Hepatocyte (in vitro differentiated cells): ENCODE measurements around the gene KIRREL3. TPM values are rescaled to one million over a fixed set of nuclear protein-coding genes. Genes with fewer than 3 reads are reported as not detected.

ENCODE experiments used
- DNase-seq: peaks from one replicate; pipeline ENCODE4 v3.0.0-alpha.2; 2016; ENCODE audit warnings: low spot score
- H2AFZ ChIP-seq: fragments of 200-600 bp; sonication (generic); 2 replicates; pipeline ENCODE4 v1.6.0; 2016; ENCODE audit warnings: antibody characterized with exemption, mild to moderate bottlenecking
- H3K27ac ChIP-seq: fragments of 200-600 bp; sonication (generic); 2 replicates; pipeline ENCODE4 v1.5.1; 2016; ENCODE audit warnings: mild to moderate bottlenecking
- H3K27me3 ChIP-seq: fragments of 200-600 bp; sonication (generic); 2 replicates; pipeline ENCODE4 v1.6.1; 2016
- H3K36me3 ChIP-seq: fragments of 200-600 bp; sonication (generic); replicated peaks from 2 replicates; pipeline ENCODE4 v1.5.1; 2016; ENCODE audit warnings: low read depth; ENCODE audit not compliant: insufficient read depth
- H3K4me1 ChIP-seq: fragments of 200-600 bp; sonication (generic); 2 replicates; pipeline ENCODE4 v1.5.1; 2016; ENCODE audit warnings: mild to moderate bottlenecking, moderate library complexity; ENCODE audit not compliant: insufficient read depth
- H3K4me2 ChIP-seq: fragments of 200-600 bp; sonication (generic); 2 replicates; pipeline ENCODE4 v1.6.0; 2016
- H3K4me3 ChIP-seq: fragments of 200-600 bp; sonication (generic); 2 replicates; pipeline ENCODE4 v1.5.1; 2016; ENCODE audit warnings: mild to moderate bottlenecking
- H3K79me2 ChIP-seq: fragments of 200-600 bp; sonication (generic); 2 replicates; pipeline ENCODE4 v1.6.0; 2017; ENCODE audit warnings: mild to moderate bottlenecking
- H3K9me2 ChIP-seq: fragments of 200-600 bp; sonication (generic); replicated peaks from 2 replicates; pipeline ENCODE4 v1.6.0; 2017; ENCODE audit warnings: mild to moderate bottlenecking; ENCODE audit not compliant: insufficient read depth
- H3K9me3 ChIP-seq: fragments of 200-600 bp; sonication (generic); 2 replicates; pipeline ENCODE4 v1.5.1; 2016; ENCODE audit warnings: low read depth, mild to moderate bottlenecking
- H4K20me1 ChIP-seq: fragments of 200-600 bp; sonication (generic); 2 replicates; pipeline ENCODE4 v1.6.0; 2016; ENCODE audit warnings: mild to moderate bottlenecking; ENCODE audit not compliant: insufficient read depth, poor library complexity, severe bottlenecking
- EZH2 ChIP-seq: fragments of 200-600 bp; sonication (generic); IDR thresholded peaks from 2 replicates; pipeline ENCODE4 v1.6.1; 2016; ENCODE audit warnings: antibody characterized with exemption, mild to moderate bottlenecking, borderline replicate concordance
- EZH2phosphoT487 ChIP-seq: fragments of 200-600 bp; sonication (generic); IDR thresholded peaks from one replicate; pipeline ENCODE4 v1.6.1; 2018; ENCODE audit warnings: antibody characterized with exemption, mild to moderate bottlenecking, low read depth, moderate library complexity; ENCODE audit not compliant: unreplicated experiment, severe bottlenecking
- WGBS: methylation state at CpG from one replicate; pipeline ENCODE4 v1.1.6; 2016; ENCODE audit warnings: low lambda C conversion rate; ENCODE audit errors: missing lambda C conversion rate; 5-methylcytosine and 5-hydroxymethylcytosine counted together
- polyA plus RNA-seq: library from polyadenylated mRNA; unstranded; fragments of >200 nt; fragmentation: Nextera tagmentation; extraction: Ambion mirVana; gene quantifications from 2 replicates; pipeline ENCODE4 v1.2.1, GENCODE V29; 2016
- total RNA-seq: library from RNA; depleted of rRNA; stranded (reverse); fragments of >200 nt; gene quantifications from 2 replicates; pipeline ENCODE4 v1.2.3, GENCODE V29; 2014
- TF ChIP-seq, protein P1 (sequence below): fragments of 200-600 bp; sonication (generic); IDR thresholded peaks from 2 replicates; pipeline ENCODE4 v1.5.1; 2016; ENCODE audit warnings: antibody characterized with exemption, mild to moderate bottlenecking; ENCODE audit not compliant: poor library complexity

The KIRREL3 gene
- total and polyA plus RNA-seq, 2 experiments from 2014 or later = 0.33 to 0.86 TPM

- Histone ChIP-seq H3K9me2 (no peaks in the 10 kb centered on the region), H3K4me2 (no peak overlapping the region), H3K36me3 (no peaks in the 10 kb centered on the region), H3K4me1 (no peaks in the 10 kb centered on the region), H3K9me3 (no peaks in the 10 kb centered on the region), H2AFZ (no peak overlapping the region), H3K27me3 (peaks cover 2% of the 10 kb centered on the region), H4K20me1 (no peaks in the 10 kb centered on the region), H3K27ac (no peak overlapping the region), H3K4me3 (no peak overlapping the region), H3K79me2 (no peaks in the 10 kb centered on the region)
- TF ChIP-seq, protein P1, sequence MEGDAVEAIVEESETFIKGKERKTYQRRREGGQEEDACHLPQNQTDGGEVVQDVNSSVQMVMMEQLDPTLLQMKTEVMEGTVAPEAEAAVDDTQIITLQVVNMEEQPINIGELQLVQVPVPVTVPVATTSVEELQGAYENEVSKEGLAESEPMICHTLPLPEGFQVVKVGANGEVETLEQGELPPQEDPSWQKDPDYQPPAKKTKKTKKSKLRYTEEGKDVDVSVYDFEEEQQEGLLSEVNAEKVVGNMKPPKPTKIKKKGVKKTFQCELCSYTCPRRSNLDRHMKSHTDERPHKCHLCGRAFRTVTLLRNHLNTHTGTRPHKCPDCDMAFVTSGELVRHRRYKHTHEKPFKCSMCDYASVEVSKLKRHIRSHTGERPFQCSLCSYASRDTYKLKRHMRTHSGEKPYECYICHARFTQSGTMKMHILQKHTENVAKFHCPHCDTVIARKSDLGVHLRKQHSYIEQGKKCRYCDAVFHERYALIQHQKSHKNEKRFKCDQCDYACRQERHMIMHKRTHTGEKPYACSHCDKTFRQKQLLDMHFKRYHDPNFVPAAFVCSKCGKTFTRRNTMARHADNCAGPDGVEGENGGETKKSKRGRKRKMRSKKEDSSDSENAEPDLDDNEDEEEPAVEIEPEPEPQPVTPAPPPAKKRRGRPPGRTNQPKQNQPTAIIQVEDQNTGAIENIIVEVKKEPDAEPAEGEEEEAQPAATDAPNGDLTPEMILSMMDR = no peak
- TF ChIP-seq EZH2phosphoT487 = no peak
- TF ChIP-seq EZH2 = no peak
- 75% methylated on average over 20 of the region's 20 CpGs for WGBS
- no peak for DNase-seq
Measured at GRCh38 chr11:126548581-126549550, 451.7 kb downstream of the KIRREL3 start.

DNA sequence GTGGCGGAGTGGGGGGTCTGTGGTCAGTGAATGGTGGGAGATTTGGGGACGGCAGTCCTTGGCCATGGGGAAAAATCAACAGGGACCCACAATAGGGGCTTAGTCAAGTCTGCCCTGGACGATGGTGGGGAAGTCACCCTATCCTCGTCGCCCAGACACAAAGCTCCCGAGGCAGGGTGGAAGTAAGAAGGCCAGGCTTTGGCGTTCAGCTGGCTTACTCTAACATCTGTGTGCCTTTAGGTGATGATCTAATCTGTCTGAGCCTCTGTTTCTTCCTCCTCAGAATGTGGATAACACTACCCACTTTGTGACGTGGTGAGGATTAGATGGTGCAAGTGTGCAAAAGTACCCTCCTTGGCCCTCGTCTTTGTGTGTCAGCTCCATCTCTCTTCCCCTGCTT is 452.9 kb downstream of the KIRREL3 start:
- no peaks in the 10 kb centered on the region for H3K9me3 ChIP-seq
- WGBS = 83% methylated on average over 9 of the region's 9 CpGs
- H3K79me2 ChIP-seq = no peaks in the 10 kb centered on the region
- H4K20me1 ChIP-seq = no peaks in the 10 kb centered on the region
- H3K4me2 ChIP-seq = no peak overlapping the region
- TF ChIP-seq, protein P1 = no peak
- no peak for TF ChIP-seq EZH2
- no peak for TF ChIP-seq EZH2phosphoT487
- no peaks in the 10 kb centered on the region for H3K4me1 ChIP-seq
- no peaks in the 10 kb centered on the region for H3K9me2 ChIP-seq
- no peak overlapping the region for H3K4me3 ChIP-seq
- no peak for DNase-seq
- H2AFZ ChIP-seq = no peak overlapping the region
- H3K27ac ChIP-seq = no peak overlapping the region
- H3K27me3 ChIP-seq = peaks cover 6% of the 10 kb centered on the region
- no peaks in the 10 kb centered on the region for H3K36me3 ChIP-seq

DNA sequence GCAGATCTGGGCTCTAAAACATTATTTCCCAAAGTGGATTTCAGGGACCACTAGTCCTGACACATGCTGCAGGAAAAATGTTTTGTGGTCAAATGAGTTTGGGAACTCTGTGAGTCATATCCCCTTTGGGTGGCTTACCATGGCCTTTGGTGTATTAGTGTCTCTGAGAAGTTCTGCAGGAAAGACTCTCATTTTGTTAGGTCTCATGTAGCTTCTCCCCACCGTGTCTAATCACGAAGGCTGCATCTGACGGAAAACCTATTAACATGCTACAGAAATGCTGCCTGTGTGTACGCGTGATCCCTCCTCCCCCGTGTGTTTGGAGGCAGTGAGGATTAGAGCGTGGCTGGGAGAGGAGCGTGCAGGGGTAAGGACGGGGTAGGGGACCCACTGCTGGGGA is 453.4 kb downstream of the KIRREL3 start:
- Histone ChIP-seq H3K9me2 (no peaks in the 10 kb centered on the region), H3K4me2 (no peak overlapping the region), H3K9me3 (no peaks in the 10 kb centered on the region), H3K4me1 (no peaks in the 10 kb centered on the region), H3K27ac (no peak overlapping the region), H3K79me2 (no peaks in the 10 kb centered on the region), H4K20me1 (no peaks in the 10 kb centered on the region), H3K27me3 (peaks cover 6% of the 10 kb centered on the region), H3K4me3 (no peak overlapping the region), H3K36me3 (no peaks in the 10 kb centered on the region), H2AFZ (no peak overlapping the region)
- 83% methylated on average over 9 of the region's 9 CpGs for WGBS
- TF ChIP-seq, protein P1 = no peak
- TF ChIP-seq EZH2 (no peak), EZH2phosphoT487 (no peak)
- no peak for DNase-seq
